H9 (cell line): ENCODE data around the gene NCF2. TPM values are rescaled to one million over a fixed set of nuclear protein-coding genes. Genes with fewer than 3 reads are reported as not detected.
A peak's percentile ranks its signal among the peaks of the same experiment; 100 is the strongest.

ENCODE experiments used
- DNase-seq: peaks from one replicate; pipeline ENCODE4 v3.0.0-alpha.2; 2017
- H2AFZ ChIP-seq: one replicate; pipeline ENCODE4 v1.6.1; 2013; ENCODE audit warnings: mild to moderate bottlenecking, low read length, control low read depth, moderate library complexity
- H2AK5ac ChIP-seq: 2 replicates; pipeline ENCODE4 v1.6.1; 2013; ENCODE audit warnings: low read length, control low read depth, mixed read lengths; ENCODE audit not compliant: insufficient read length
- H2BK120ac ChIP-seq: one replicate; pipeline ENCODE4 v1.6.1; 2013; ENCODE audit warnings: low read depth, mild to moderate bottlenecking, low read length, control low read depth, inconsistent platforms; ENCODE audit not compliant: poor library complexity, severe bottlenecking
- H2BK12ac ChIP-seq: 2 replicates; pipeline ENCODE4 v1.6.1; 2013; ENCODE audit warnings: low read length, control low read depth, mixed read lengths, low read depth; ENCODE audit not compliant: insufficient read length
- H2BK15ac ChIP-seq: 2 replicates; pipeline ENCODE4 v1.6.1; 2013; ENCODE audit warnings: low read depth, low read length, control low read depth
- H2BK20ac ChIP-seq: one replicate; pipeline ENCODE4 v1.6.1; 2013; ENCODE audit warnings: low read depth, mild to moderate bottlenecking, low read length, control low read depth, inconsistent platforms; ENCODE audit not compliant: poor library complexity, severe bottlenecking
- H2BK5ac ChIP-seq: 2 replicates; pipeline ENCODE4 v1.6.1; 2013; ENCODE audit warnings: low read length, control low read depth, mixed read lengths; ENCODE audit not compliant: insufficient read length
- H3K14ac ChIP-seq: 2 replicates; pipeline ENCODE4 v1.6.1; 2013; ENCODE audit warnings: low read length, control low read depth; ENCODE audit not compliant: insufficient read depth
- H3K18ac ChIP-seq: 2 replicates; pipeline ENCODE4 v1.6.1; 2013; ENCODE audit warnings: low read depth, mild to moderate bottlenecking, mixed read lengths, low read length, control low read depth; ENCODE audit not compliant: insufficient read length
- H3K23ac ChIP-seq: 2 replicates; pipeline ENCODE4 v1.6.1; 2013; ENCODE audit warnings: low read length, control low read depth, mixed read lengths, low read depth; ENCODE audit not compliant: insufficient read length
- H3K23me2 ChIP-seq: 2 replicates; pipeline ENCODE4 v1.6.1; 2013; ENCODE audit warnings: low read depth, mild to moderate bottlenecking, mixed read lengths, low read length, control low read depth; ENCODE audit not compliant: insufficient read length, poor library complexity, severe bottlenecking
- H3K27ac ChIP-seq: 2 replicates; pipeline ENCODE4 v1.5.1; 2013; ENCODE audit warnings: low read length, control low read depth, mixed read lengths, low read depth; ENCODE audit not compliant: insufficient read length
- H3K27me3 ChIP-seq: 2 replicates; pipeline ENCODE4 v1.6.1; 2013; ENCODE audit warnings: low read length, control low read depth, inconsistent platforms; ENCODE audit not compliant: insufficient read depth
- H3K4ac ChIP-seq: 2 replicates; pipeline ENCODE4 v1.6.1; 2013; ENCODE audit warnings: low read depth, mild to moderate bottlenecking, control low read depth, inconsistent platforms, low read length, moderate library complexity
- H3K4me1 ChIP-seq: 2 replicates; pipeline ENCODE4 v1.6.1; 2013; ENCODE audit warnings: low read length, control low read depth, inconsistent platforms; ENCODE audit not compliant: insufficient read depth
- H3K4me2 ChIP-seq: 2 replicates; pipeline ENCODE4 v1.6.1; 2013; ENCODE audit warnings: low read length, control low read depth, mixed read lengths; ENCODE audit not compliant: insufficient read length, insufficient read depth
- H3K56ac ChIP-seq: 2 replicates; pipeline ENCODE4 v1.6.1; 2013; ENCODE audit warnings: low read depth, mild to moderate bottlenecking, mixed read lengths, low read length, control low read depth; ENCODE audit not compliant: insufficient read length
- H3K79me1 ChIP-seq: 2 replicates; pipeline ENCODE4 v1.6.1; 2013; ENCODE audit warnings: low read depth, mild to moderate bottlenecking, moderate library complexity, low read length, control low read depth, inconsistent platforms; ENCODE audit not compliant: insufficient read depth, poor library complexity, severe bottlenecking
- H3K79me2 ChIP-seq: 2 replicates; pipeline ENCODE4 v1.6.1; 2013; ENCODE audit warnings: low read length, control low read depth, inconsistent platforms; ENCODE audit not compliant: insufficient read depth
- H3K9ac ChIP-seq: 2 replicates; pipeline ENCODE4 v1.6.1; 2013; ENCODE audit warnings: low read length, control low read depth, mixed read lengths; ENCODE audit not compliant: insufficient read length; ENCODE audit errors: extremely low read depth
- H3K9me3 ChIP-seq: one replicate; pipeline ENCODE4 v1.6.1; 2013; ENCODE audit warnings: low read depth, low read length, inconsistent platforms; ENCODE audit not compliant: control insufficient read depth
- H3T11ph ChIP-seq: one replicate; pipeline ENCODE4 v1.6.1; 2013; ENCODE audit warnings: mild to moderate bottlenecking, low read length, control low read depth, inconsistent platforms
- H4K20me1 ChIP-seq: one replicate; pipeline ENCODE4 v1.6.1; 2013; ENCODE audit not compliant: control insufficient read depth, insufficient read length, insufficient read depth
- H4K5ac ChIP-seq: 2 replicates; pipeline ENCODE4 v1.6.1; 2013; ENCODE audit warnings: low read depth, mild to moderate bottlenecking, mixed read lengths, low read length, control low read depth; ENCODE audit not compliant: insufficient read length
- H4K8ac ChIP-seq: replicated peaks from 2 replicates; pipeline ENCODE4 v1.6.1; 2013; ENCODE audit warnings: low read length, control low read depth, mixed read lengths, low read depth; ENCODE audit not compliant: insufficient read length
- H4K91ac ChIP-seq: 2 replicates; pipeline ENCODE4 v1.6.1; 2013; ENCODE audit warnings: low read depth, mild to moderate bottlenecking, moderate library complexity, mixed read lengths, low read length, control low read depth; ENCODE audit not compliant: insufficient read length
- H3K27ac Mint-ChIP-seq, 3 experiments: 2 replicates in 2 of 3; 3 replicates in 1 of 3; pipeline ENCODE4 v1.8.0; 2020 to 2021; ENCODE audit warnings: mixed read lengths in 3 of 3, mild to moderate bottlenecking in 1 of 3, moderate library complexity in 1 of 3
- H3K27me3 Mint-ChIP-seq: 2 replicates; pipeline ENCODE4 v1.8.0; 2021; ENCODE audit warnings: low read depth, mild to moderate bottlenecking, moderate library complexity, mixed read lengths
- H3K36me3 Mint-ChIP-seq, 3 experiments: 2 replicates in 2 of 3; 3 replicates in 1 of 3; pipeline ENCODE4 v1.8.0; 2020 to 2021; ENCODE audit warnings: low read depth in 3 of 3, mixed read lengths in 3 of 3; ENCODE audit not compliant: insufficient read depth in 1 of 3
- H3K4me1 Mint-ChIP-seq, 2 experiments: 2 replicates each; pipeline ENCODE4 v1.8.0; 2020; ENCODE audit warnings: mixed read lengths in 2 of 2
- H3K4me3 Mint-ChIP-seq, 2 experiments: 2 replicates in 1 of 2; 3 replicates in 1 of 2; pipeline ENCODE4 v1.8.0; 2020 to 2021; ENCODE audit warnings: mild to moderate bottlenecking in 2 of 2, mixed read lengths in 2 of 2, moderate library complexity in 1 of 2
- H3K9me3 Mint-ChIP-seq, 2 experiments: 2 replicates in 1 of 2; 3 replicates in 1 of 2; pipeline ENCODE4 v1.8.0; 2020; ENCODE audit warnings: mild to moderate bottlenecking in 2 of 2, mixed read lengths in 2 of 2, moderate library complexity in 1 of 2
- WGBS: extraction: QIAGEN DNeasy Blood & Tissue Kit; methylation state at CpG from one replicate; pipeline ENCODE4 v1.1.7; 2013; ENCODE audit warnings: missing lambda C conversion rate, low lambda C conversion rate, mixed read lengths; ENCODE audit not compliant: insufficient read length; ENCODE audit errors: extremely low coverage; 5-methylcytosine and 5-hydroxymethylcytosine counted together
- total RNA-seq: library from RNA; stranded (reverse); gene quantifications from 2 replicates; pipeline ENCODE4 v1.2.1, GENCODE V29; 2021
- TF ChIP-seq, protein P1 (sequence below): fragments of 200-600 bp; sonication (generic); conservative IDR thresholded peaks from 3 replicates; pipeline ENCODE4 v1.8.0; 2021; ENCODE audit warnings: antibody characterized with exemption, mild to moderate bottlenecking

NCF2 gene
- total RNA-seq, 1 experiment from 2014 or later: not detected

DNA sequence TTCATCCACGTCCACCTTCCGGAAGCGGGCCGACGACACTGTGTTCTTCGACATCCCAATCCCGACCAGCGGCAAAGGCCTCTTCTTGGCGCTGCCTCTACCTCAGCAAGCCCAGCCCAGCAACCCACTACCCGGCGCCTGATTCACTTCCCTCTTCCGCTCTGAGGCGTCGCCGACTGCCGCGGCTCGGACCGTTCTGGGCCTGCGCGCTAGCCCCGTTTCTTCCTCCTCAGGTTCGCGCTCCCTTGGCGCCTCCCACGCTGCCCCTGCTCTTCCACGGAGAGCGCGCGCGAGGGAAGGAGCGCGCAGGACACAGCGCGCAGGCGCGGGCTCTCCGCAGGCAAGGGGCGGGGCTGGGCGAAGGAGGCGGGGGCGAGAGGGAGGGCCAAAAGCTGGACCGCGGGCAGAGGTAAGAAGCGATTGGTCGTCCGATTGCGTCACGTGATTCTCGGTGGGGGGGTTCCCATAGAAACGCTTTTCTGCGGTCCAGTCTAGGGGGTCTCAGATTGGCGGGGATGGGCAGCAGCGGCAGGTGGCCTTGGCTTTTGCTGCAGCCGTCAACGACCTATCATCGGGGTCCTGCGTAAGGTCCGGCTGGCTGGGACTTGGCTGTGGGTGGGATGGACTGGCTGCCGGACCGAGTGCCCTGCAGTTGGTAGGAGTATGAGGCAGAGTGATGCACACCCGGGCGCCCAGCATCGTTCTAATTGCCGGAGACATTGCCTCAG lies 45.5 kb upstream of the NCF2 start, which contains the start of gene ARPC5:
Gene ARPC5, minus strand, starts transcription at position 178 of the 728 bp plus-strand sequence. Its CDS starts 124 bp downstream, at position 54.
- H3K9me3 Mint-ChIP-seq: no peaks in the 10 kb centered on the region
- no CpG with 5 or more reads among the region's 65 CpGs for WGBS

More for the DNA sequence above, 45.5 kb upstream of the NCF2 start, which contains the start of gene ARPC5:
- DNase-seq: peak; percentile 97
- Histone ChIP-seq H3T11ph (no peak within 1 kb of the TSS), H3K79me1 (no peaks in the 10 kb centered on the region), H4K20me1 (no peaks in the 10 kb centered on the region), H3K18ac (peak within 1 kb of the TSS; percentile 31), H3K79me2 (no peaks in the 10 kb centered on the region), H3K27me3 (no peaks in the 10 kb centered on the region; the same call in 1 of the 2 replicates), H2BK120ac (no peak within 1 kb of the TSS), H3K23me2 (peaks cover 4% of the 10 kb centered on the region), H3K56ac (no peak within 1 kb of the TSS), H3K27ac (no peak within 1 kb of the TSS), H3K4me2 (peak within 1 kb of the TSS; percentile 57), H2BK12ac (no peak within 1 kb of the TSS), H3K9me3 (no peaks in the 10 kb centered on the region), H2BK5ac (no peak within 1 kb of the TSS), H3K4me1 (no peaks in the 10 kb centered on the region), H4K8ac (no peak within 1 kb of the TSS), H3K23ac (no peak within 1 kb of the TSS), H4K91ac (no peak within 1 kb of the TSS), H3K9ac (peak within 1 kb of the TSS; percentile 48), H2BK20ac (no peak within 1 kb of the TSS), H3K14ac (peak within 1 kb of the TSS; percentile 59), H3K4ac (no peak within 1 kb of the TSS), H2AK5ac (no peak within 1 kb of the TSS), H2AFZ (peak within 1 kb of the TSS; percentile 15), H4K5ac (no peak within 1 kb of the TSS), H2BK15ac (no peak within 1 kb of the TSS)
- TF ChIP-seq, protein P1, sequence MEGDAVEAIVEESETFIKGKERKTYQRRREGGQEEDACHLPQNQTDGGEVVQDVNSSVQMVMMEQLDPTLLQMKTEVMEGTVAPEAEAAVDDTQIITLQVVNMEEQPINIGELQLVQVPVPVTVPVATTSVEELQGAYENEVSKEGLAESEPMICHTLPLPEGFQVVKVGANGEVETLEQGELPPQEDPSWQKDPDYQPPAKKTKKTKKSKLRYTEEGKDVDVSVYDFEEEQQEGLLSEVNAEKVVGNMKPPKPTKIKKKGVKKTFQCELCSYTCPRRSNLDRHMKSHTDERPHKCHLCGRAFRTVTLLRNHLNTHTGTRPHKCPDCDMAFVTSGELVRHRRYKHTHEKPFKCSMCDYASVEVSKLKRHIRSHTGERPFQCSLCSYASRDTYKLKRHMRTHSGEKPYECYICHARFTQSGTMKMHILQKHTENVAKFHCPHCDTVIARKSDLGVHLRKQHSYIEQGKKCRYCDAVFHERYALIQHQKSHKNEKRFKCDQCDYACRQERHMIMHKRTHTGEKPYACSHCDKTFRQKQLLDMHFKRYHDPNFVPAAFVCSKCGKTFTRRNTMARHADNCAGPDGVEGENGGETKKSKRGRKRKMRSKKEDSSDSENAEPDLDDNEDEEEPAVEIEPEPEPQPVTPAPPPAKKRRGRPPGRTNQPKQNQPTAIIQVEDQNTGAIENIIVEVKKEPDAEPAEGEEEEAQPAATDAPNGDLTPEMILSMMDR: no peak
- peak within 1 kb of the TSS; percentile 84 to 98 (median 98) for H3K27ac Mint-ChIP-seq
- H3K4me3 Mint-ChIP-seq: peak within 1 kb of the TSS; percentile 99 to 100
- peaks cover 2 to 4% (median 2%) of the 10 kb centered on the region in 3 experiments; a peak in 6 of 7 replicates for H3K36me3 Mint-ChIP-seq
- H3K4me1 Mint-ChIP-seq: peaks cover 35 to 36% of the 10 kb centered on the region in 2 experiments
- H3K27me3 Mint-ChIP-seq: peaks cover 14% of the 10 kb centered on the region
